Adipocyte (in vitro differentiated cells): Measurements from ENCODE around the gene SYTL3.
A peak's percentile ranks its signal among the peaks of the same experiment; 100 is the strongest.

Source experiments
- DNase-seq: peaks from one replicate; pipeline ENCODE4 v3.0.0-alpha.2; 2015; ENCODE audit warnings: low read depth
- H3K27me3 ChIP-seq: replicated peaks from 2 replicates; pipeline ENCODE4 v1.7.0; 2013; ENCODE audit warnings: mild to moderate bottlenecking, low read length, moderate library complexity; ENCODE audit not compliant: control insufficient read depth, insufficient read depth
- H3K36me3 ChIP-seq: 2 replicates; pipeline ENCODE4 v1.7.0; 2013; ENCODE audit warnings: low read length, mild to moderate bottlenecking, moderate library complexity; ENCODE audit not compliant: control insufficient read depth, insufficient read depth, severe bottlenecking
- H3K4me1 ChIP-seq: 2 replicates; pipeline ENCODE4 v1.7.0; 2013; ENCODE audit warnings: mild to moderate bottlenecking, low read length, moderate library complexity; ENCODE audit not compliant: control insufficient read depth, insufficient read depth
- H3K4me3 ChIP-seq: 2 replicates; pipeline ENCODE4 v1.7.0; 2013; ENCODE audit warnings: mild to moderate bottlenecking, low read length, moderate library complexity
- H3K9ac ChIP-seq: 2 replicates; pipeline ENCODE4 v1.7.0; 2013; ENCODE audit warnings: mild to moderate bottlenecking, low read length, moderate library complexity
- H3K9me3 ChIP-seq: 2 replicates; pipeline ENCODE4 v1.7.0; 2013; ENCODE audit warnings: mild to moderate bottlenecking, low read length, moderate library complexity; ENCODE audit not compliant: control insufficient read depth

The SYTL3 gene

DNA sequence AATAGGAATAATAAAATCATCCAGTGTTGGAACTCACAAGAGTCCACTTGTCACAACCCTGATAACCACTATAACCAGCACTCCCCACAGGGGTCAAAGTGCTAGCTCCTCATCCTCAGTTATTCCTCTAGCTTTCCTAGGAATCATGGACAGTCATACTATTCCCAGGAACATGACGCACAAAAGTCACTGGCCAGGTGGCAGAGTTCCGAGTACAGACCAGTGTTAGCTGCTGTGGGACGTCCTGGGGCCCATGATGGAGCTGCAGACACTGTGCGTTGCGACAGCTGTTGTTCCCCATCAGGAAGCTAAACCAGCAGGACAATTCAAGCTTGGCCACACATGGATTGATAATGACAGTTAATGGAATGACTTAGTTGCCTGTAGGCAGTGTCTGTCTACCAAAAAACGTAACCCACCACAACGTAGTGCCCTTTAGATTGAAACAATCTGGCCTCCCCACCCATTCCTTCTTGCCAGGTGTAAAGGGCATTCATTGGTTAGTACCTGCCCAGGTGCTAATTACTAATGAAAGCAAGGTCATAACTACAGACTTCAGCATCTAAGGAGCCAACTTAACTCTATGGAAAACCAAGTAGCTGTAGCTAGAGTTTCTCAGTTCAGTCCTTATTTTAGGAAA is 151.9 kb downstream of the SYTL3 start:
- DNase-seq, result no peak
- no peaks in the 10 kb centered on the region for H3K9me3 ChIP-seq
- H3K4me1 ChIP-seq, result peaks cover 30% of the 10 kb centered on the region
- no peak overlapping the region for H3K9ac ChIP-seq
- no peak overlapping the region for H3K4me3 ChIP-seq
- no peaks in the 10 kb centered on the region for H3K27me3 ChIP-seq
- no peaks in the 10 kb centered on the region for H3K36me3 ChIP-seq

DNA sequence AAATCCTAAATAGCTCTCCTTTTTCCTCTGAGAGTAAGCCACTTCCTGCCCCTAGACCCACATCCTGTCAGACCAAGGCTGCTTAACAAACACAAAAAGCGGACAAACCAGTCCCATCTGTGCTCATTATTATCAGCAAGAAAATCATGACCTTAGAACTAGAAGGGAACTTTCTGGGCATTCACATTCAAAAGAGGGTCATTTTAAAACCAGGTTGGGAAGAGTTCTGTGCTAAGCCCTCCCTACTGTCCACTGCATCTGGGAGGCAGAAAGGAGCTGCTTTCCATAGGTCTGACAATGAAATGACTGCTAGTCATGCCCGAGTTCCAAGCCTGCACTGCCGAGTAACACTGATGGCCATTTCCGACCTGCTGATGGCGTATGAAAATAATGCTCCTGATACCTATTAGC is 153.9 kb downstream of the SYTL3 start:
- Histone ChIP-seq H3K4me3 (no peak overlapping the region), H3K4me1 (peaks cover 12% of the 10 kb centered on the region)
- DNase-seq, result no peak

DNA sequence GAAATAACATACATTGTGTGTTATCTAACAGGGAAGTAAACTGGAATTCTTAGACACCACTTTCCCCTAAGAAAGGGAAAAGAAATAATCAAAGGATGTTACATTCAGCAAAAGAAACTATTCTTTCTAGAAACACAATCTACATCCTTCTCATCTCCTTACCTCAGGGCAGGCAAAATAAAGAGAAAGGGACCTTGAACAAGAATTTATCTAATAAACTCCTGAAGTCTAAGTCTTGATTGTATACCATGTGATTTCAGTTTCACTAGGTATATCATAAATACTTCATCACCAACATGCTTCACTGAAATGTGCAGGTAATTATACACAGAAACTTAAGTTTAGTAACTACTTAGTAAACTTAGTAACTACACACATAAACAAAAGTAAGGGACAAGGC is 154.4 kb downstream of the SYTL3 start:
- Histone ChIP-seq H3K4me3 (no peak overlapping the region), H3K9me3 (no peaks in the 10 kb centered on the region), H3K36me3 (no peaks in the 10 kb centered on the region)

More for the DNA sequence above, 153.9 kb downstream of the SYTL3 start:
- H3K27me3 ChIP-seq, result no peaks in the 10 kb centered on the region
- H3K9ac ChIP-seq, result no peak overlapping the region
- no peaks in the 10 kb centered on the region for H3K9me3 ChIP-seq
- no peaks in the 10 kb centered on the region for H3K36me3 ChIP-seq

DNA sequence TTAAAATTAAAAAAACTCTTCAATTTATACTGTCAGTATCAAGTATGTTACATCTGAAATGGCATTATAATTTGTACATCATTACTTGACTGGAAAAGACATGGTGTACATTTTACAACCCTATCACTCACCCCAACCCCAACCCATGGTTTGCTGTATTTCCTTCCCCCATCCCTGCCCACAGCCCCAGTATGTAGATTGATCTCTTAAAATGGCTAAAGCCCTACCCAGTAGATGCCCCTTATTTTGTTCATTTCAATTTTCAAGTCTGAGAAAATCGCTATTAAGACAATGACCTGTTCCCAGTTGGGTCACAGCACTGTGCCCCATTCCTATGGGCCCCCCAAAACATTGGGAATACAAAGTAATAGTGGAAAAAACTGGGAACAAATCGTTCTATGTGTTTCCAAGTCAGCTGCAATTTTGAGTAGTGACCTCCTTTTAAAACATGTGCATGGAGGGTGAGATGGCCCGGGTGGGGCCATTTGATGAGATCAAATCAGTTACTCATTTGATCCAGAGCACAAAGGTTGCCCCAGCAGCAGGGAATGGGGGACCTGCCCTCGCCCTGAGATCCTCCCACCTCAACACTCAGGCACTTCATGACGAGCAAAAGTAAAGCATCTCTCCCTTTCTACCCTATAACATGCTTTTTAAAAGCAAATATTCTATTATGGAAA is 156.0 kb downstream of the SYTL3 start:
- Histone ChIP-seq H3K27me3 (no peaks in the 10 kb centered on the region), H3K9me3 (no peaks in the 10 kb centered on the region), H3K4me3 (no peak overlapping the region), H3K36me3 (no peaks in the 10 kb centered on the region), H3K4me1 (peaks cover 7% of the 10 kb centered on the region), H3K9ac (no peak overlapping the region)
- no peak for DNase-seq

More for the DNA sequence above, 154.4 kb downstream of the SYTL3 start:
- Histone ChIP-seq H3K4me1 (peaks cover 9% of the 10 kb centered on the region), H3K27me3 (no peaks in the 10 kb centered on the region), H3K9ac (no peak overlapping the region)
- DNase-seq, result no peak

DNA sequence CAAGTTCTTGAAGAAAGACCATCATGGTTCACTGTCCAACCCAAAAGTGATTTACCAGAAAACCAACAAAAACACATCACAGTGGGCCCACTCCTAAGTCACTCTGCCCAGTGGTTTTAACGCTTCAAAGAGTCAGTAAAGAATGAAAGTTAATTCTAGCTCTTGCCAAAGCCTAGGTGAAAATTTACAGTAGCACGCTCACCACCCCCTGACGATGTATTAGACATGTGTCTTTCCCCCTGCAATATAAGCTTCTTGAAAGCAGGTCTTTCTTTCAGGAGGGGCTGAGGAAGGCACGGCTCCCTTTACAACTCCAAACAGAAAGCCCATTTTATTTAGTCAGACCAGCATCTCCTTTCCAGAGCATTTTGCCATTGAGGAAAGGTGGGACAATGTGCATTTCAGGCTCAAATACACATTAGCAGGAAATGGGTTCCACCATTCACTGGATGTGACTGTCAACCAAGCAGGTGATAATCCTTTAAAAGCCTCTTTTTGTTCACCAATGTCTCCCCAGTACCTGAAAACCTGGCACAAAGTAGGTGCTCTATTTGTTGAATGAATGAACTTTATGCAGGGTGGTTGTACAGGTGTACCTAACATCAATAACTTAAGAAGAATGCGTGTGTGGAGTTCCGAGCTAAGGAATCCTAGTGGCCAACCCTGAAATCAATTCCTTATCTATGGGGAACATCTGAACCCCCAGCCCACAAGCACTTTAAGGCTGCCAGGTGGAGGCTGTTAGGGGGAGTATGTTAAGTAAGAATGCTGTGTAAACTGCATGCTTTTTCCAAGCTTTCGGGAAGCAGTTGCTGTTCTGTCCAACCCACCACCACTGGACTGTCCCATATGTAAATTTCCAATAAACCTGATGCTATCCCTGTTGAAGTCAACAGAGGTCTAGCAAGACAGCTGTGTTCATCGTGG is 157.9 kb downstream of the SYTL3 start:
- Histone ChIP-seq H3K36me3 (no peaks in the 10 kb centered on the region), H3K4me1 (peaks cover 7% of the 10 kb centered on the region), H3K27me3 (no peaks in the 10 kb centered on the region), H3K4me3 (no peak overlapping the region), H3K9ac (no peak overlapping the region), H3K9me3 (no peaks in the 10 kb centered on the region)
- DNase-seq, result no peak

DNA sequence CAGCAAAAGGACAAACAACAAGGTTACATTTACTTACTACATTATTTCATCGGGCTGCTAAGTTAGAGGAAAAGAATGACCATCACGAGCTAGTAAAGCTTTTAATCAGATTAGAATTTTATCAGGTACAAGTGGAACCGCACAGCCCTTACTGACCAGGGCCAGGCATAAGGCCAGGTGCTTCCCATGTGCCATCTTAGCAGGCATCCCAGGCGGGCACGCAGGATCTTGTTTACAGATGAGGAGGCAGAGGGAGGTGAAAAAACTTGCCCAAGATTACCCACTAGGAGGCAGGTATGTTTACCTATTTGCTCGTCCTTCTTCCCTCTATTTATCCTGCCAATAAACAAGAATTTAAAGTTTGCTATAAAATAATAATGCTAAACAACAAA is 158.6 kb downstream of the SYTL3 start:
- Histone ChIP-seq H3K27me3 (no peaks in the 10 kb centered on the region), H3K9ac (no peak overlapping the region), H3K36me3 (no peaks in the 10 kb centered on the region), H3K4me3 (no peak overlapping the region), H3K4me1 (peaks cover 7% of the 10 kb centered on the region), H3K9me3 (no peaks in the 10 kb centered on the region)
- DNase-seq, result no peak

DNA sequence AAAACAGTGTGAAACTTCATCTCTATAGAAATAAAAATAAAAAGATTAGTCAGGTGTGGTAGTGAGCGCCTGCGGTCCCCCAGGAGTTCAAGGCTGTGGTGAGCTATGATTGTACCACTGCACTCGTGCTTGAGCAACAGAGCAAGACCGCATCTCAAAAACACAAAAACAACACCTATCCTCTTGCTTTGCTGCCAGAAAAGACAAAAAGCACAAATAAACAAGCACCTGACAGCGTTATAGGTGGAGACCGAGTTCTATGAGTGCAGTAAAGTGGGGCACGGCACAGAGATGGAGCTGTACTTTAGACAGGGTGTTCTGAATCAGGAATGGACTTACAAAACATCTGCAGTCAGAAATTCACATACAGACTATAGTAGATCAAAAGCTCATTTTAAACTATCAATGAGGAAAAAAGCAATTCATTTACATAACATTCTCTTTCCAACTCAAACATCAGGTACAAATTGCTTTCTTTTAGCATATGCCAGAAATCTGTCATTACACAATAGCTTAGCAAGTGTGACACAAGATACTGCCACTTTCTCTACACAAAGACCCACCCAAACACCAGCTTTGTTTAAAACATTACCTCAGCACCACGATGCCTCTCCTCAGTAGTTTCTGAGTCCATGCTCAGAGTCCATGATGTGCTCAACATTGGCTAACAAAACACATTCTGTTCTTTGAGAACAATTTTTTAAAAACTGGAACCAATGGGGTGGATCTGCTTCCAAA is 159.3 kb downstream of the SYTL3 start:
- Histone ChIP-seq H3K27me3 (no peaks in the 10 kb centered on the region), H3K4me1 (peaks cover 3% of the 10 kb centered on the region), H3K36me3 (no peaks in the 10 kb centered on the region), H3K9ac (no peak overlapping the region), H3K9me3 (no peaks in the 10 kb centered on the region), H3K4me3 (no peak overlapping the region)
- DNase-seq, result peak; percentile 40

DNA sequence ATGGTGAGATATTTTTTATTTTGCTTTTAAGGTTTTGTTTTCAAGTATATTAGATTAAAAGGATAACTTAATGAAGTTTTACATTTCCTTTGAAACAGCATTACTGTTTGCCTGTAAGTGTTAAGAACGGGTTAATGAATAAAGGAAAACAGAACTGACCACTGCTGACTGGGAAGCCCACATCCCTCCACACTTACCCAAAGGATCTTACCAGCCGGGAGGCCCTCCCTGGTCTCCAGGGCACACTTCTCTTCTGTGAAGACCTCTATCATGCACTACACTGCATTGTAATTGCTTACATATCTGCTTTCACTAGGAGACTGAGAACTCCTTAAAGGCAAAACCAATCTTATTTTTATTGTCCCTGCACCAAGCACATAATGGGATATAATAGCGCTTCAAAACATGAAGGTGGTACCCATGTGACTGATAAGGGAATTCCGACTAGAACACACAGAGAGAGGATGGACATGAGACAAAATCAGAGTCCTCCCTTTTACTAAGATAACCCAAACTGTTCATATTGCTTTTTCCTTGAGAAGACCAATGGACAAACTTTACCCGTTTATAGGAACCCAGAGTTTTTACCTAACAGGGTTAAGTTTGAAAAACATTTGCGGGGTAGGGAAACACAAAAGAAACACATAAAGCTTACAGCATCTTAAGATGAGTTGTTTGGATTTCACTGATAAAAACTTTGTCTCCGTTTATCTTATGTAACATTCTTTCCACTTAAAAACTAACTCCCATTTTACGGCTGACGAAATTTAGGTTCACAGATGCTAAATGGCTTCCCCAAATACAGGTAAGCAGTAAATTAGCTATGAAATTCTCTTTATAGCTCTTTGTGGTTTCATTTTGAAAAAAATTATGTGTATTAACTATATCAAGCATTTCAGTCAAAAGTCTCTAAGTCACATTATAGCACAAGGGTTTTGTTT is 160.6 kb downstream of the SYTL3 start:
- DNase-seq, result no peak
- H3K36me3 ChIP-seq, result no peaks in the 10 kb centered on the region
- H3K4me1 ChIP-seq, result peaks cover 3% of the 10 kb centered on the region
- no peaks in the 10 kb centered on the region for H3K9me3 ChIP-seq
- no peak overlapping the region for H3K9ac ChIP-seq
- no peaks in the 10 kb centered on the region for H3K27me3 ChIP-seq
- no peak overlapping the region for H3K4me3 ChIP-seq

DNA sequence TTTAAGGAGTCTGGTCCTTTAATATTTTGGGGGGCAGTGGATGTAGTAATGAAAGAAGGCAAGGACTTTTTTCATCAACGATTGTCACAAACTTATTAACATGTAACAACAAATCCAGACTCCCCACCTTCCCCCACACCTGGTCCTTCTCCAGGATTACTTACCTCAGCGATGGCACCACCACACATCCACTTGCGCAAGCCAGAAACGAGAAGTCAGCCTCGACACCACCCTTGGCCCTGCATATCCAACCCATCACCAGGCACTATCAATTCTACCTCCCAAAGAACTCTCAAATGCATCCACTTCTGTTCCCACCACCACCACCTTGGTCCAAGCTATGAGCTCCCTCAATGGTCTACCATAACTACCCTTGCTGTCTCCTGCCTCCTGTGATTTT is 162.8 kb downstream of the SYTL3 start:
- Histone ChIP-seq H3K4me3 (no peak overlapping the region), H3K9me3 (no peaks in the 10 kb centered on the region), H3K36me3 (no peaks in the 10 kb centered on the region), H3K9ac (no peak overlapping the region), H3K27me3 (no peaks in the 10 kb centered on the region), H3K4me1 (peaks cover 6% of the 10 kb centered on the region)
- no peak for DNase-seq

DNA sequence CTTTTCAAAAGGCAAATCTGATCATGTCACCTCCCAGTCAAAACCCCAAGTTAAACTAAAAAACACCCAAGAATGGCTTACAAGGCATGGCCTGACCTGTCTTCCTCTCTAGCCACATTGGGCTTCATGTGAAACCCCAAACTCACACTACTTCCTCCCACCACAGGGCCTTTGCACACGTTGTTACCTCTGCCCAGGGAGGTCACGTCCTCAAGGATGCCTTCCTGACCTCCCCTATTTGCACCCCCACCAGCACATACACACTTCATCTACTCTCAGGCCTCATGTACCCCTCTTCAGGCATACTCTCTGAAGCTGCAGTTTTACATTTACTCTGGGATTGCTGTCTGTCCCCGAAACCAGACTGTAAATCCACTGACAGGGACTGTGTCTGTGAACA is 163.2 kb downstream of the SYTL3 start:
- H3K4me3 ChIP-seq, result no peak overlapping the region
- no peak for DNase-seq

More for the DNA sequence above, 163.2 kb downstream of the SYTL3 start:
- H3K27me3 ChIP-seq, result no peaks in the 10 kb centered on the region
- H3K4me1 ChIP-seq, result peaks cover 10% of the 10 kb centered on the region
- H3K36me3 ChIP-seq, result no peaks in the 10 kb centered on the region
- no peak overlapping the region for H3K9ac ChIP-seq
- H3K9me3 ChIP-seq, result no peaks in the 10 kb centered on the region
